GM12878 (cell line): Measurements from ENCODE around the gene MED22.
"Not testable (repeated sequence)": the region's sequence is repeated elsewhere in the genome, so short reads cannot be mapped to it uniquely, and the experiment has no call there.

ENCODE experiments used
- CBX3 ChIP-seq: fragments of 200-600 bp; sonication (generic); IDR thresholded peaks from 2 replicates; pipeline ENCODE4 v1.6.1; 2016; ENCODE audit warnings: low read depth, borderline replicate concordance
- CREB1 ChIP-seq: IDR thresholded peaks from 2 replicates; pipeline ENCODE4 v1.6.1; 2012; ENCODE audit warnings: low read depth, mild to moderate bottlenecking, inconsistent platforms
- CTCF ChIP-seq, 3 experiments: IDR thresholded peaks in 2 of 3; conservative IDR thresholded peaks in 1 of 3; 2 replicates each; pipeline ENCODE4 v1.5.1; 2011; ENCODE audit warnings: low read depth in 3 of 3, low read length in 3 of 3, mild to moderate bottlenecking in 3 of 3, control low read depth in 2 of 3, moderate library complexity in 2 of 3, inconsistent platforms in 1 of 3, mixed read lengths in 1 of 3; ENCODE audit not compliant: control insufficient read depth in 2 of 3, insufficient read depth in 1 of 3; ENCODE audit errors: extremely low read depth in 1 of 3
- POLR2A ChIP-seq: IDR thresholded peaks from 2 replicates; pipeline ENCODE4 v1.6.1; 2011; ENCODE audit warnings: low read depth, mild to moderate bottlenecking, low read length

- TF ChIP-seq CTCF (IDR thresholded peaks at IDR 0.05 in 2 of 3, conservative IDR thresholded peaks at IDR 0.05 in 1 of 3; ENCODE audit: control insufficient read depth in 2 of 3, extremely low read depth in 1 of 3, insufficient read depth in 1 of 3, low read depth in 3 of 3, low read length in 3 of 3): peak; percentile 33 to 54 (median 48); a peak in 4 of 6 replicates
- not testable (repeated sequence) for TF ChIP-seq POLR2A, CBX3
- TF ChIP-seq CREB1: 0 out of 2 replicates have a peak, but pooled peaks have one; percentile 12
These were observed 18.4 kb downstream of the MED22 start for GRCh38 chr9:133329306-133330156.
